Esophagus mucosa (tissue), 1 donor: Measurements from ENCODE around the gene P2RX6. TPM values are rescaled to one million over a fixed set of nuclear protein-coding genes. Genes with fewer than 3 reads are reported as not detected.

Source experiments
- total RNA-seq: library from RNA; stranded (reverse); gene quantifications from one replicate; pipeline ENCODE4 v1.2.4, GENCODE V29; 2023
- donor health status: DM: yes; HTN: yes; CAD: no.

P2RX6 gene
- total RNA-seq, 1 donor from 2014 or later = 0.64 TPM

Other genes starting within 250 kb of the P2RX6 start
- 0.08 TPM for gene SERPIND1, start 241.1 kb upstream of the P2RX6 start, total RNA-seq
- 28.5 TPM for gene PI4KA, start 156.4 kb upstream of the P2RX6 start, total RNA-seq
- 24.0 TPM for gene SNAP29, start 156.2 kb upstream of the P2RX6 start, total RNA-seq
- gene CRKL, start 97.8 kb upstream of the P2RX6 start, total RNA-seq = 42.6 TPM
- gene AIFM3, start 47.9 kb upstream of the P2RX6 start, total RNA-seq = 1.5 TPM
- 26.3 TPM for gene LZTR1, start 32.9 kb upstream of the P2RX6 start, total RNA-seq
- 13.3 TPM for gene THAP7, start 13.0 kb upstream of the P2RX6 start, total RNA-seq
- gene SLC7A4, start 17.4 kb downstream of the P2RX6 start, total RNA-seq = 4.2 TPM
- 0.20 TPM for gene LRRC74B, start 30.8 kb downstream of the P2RX6 start, total RNA-seq